ENCODE results near the gene PDK1. TPM values are rescaled to one million over a fixed set of nuclear protein-coding genes. Genes with fewer than 3 reads are reported as not detected.

Gene PDK1
- total RNA-seq, 1 donor from 2014 or later = 10.5 TPM

- H3K36me3 Mint-ChIP-seq = no peaks in the 10 kb centered on the region
- no peak for TF ChIP-seq CTCF (conservative IDR thresholded peaks at IDR 0.05)
Measured at GRCh38 chr2:172614932-172615331, 59.0 kb downstream of the PDK1 start.

GRCh38 chr2:172615727-172616261, 59.9 kb downstream of the PDK1 start:
- Mint-ChIP-seq H3K36me3 (no peaks in the 10 kb centered on the region), H3K4me1 (ENCODE audit: unreplicated experiment) (no peaks in the 10 kb centered on the region), H3K27me3 (no peaks in the 10 kb centered on the region), H3K4me3 (no peak overlapping the region), H3K9me3 (no peaks in the 10 kb centered on the region), H3K27ac (no peak overlapping the region)
- DNase-seq (ENCODE audit: extremely low spot score, unreplicated experiment) = no peak
- TF ChIP-seq CTCF (conservative IDR thresholded peaks at IDR 0.05) = no peak

More at GRCh38 chr2:172614932-172615331, 59.0 kb downstream of the PDK1 start:
- Mint-ChIP-seq H3K27me3 (no peaks in the 10 kb centered on the region), H3K9me3 (no peaks in the 10 kb centered on the region), H3K4me1 (ENCODE audit: unreplicated experiment) (no peaks in the 10 kb centered on the region), H3K27ac (no peak overlapping the region), H3K4me3 (no peak overlapping the region)
- DNase-seq (ENCODE audit: extremely low spot score, unreplicated experiment) = no peak

GRCh38 chr2:172617115-172617514, 61.2 kb downstream of the PDK1 start:
- Mint-ChIP-seq H3K9me3 (no peaks in the 10 kb centered on the region), H3K27me3 (no peaks in the 10 kb centered on the region), H3K36me3 (no peaks in the 10 kb centered on the region), H3K4me1 (ENCODE audit: unreplicated experiment) (no peaks in the 10 kb centered on the region), H3K4me3 (no peak overlapping the region), H3K27ac (no peak overlapping the region)
- DNase-seq (ENCODE audit: extremely low spot score, unreplicated experiment) = no peak
- no peak for TF ChIP-seq CTCF (conservative IDR thresholded peaks at IDR 0.05)

- H3K9me3 Mint-ChIP-seq = no peaks in the 10 kb centered on the region
- H3K4me1 Mint-ChIP-seq (ENCODE audit: unreplicated experiment) = no peaks in the 10 kb centered on the region
- no peak overlapping the region for H3K4me3 Mint-ChIP-seq
- H3K36me3 Mint-ChIP-seq = peaks cover 5% of the 10 kb centered on the region
- no peak for TF ChIP-seq CTCF (conservative IDR thresholded peaks at IDR 0.05)
- no peak for DNase-seq (ENCODE audit: extremely low spot score, unreplicated experiment)
- no peaks in the 10 kb centered on the region for H3K27me3 Mint-ChIP-seq
- no peak overlapping the region for H3K27ac Mint-ChIP-seq
Measured at GRCh38 chr2:172623249-172623965, 67.5 kb downstream of the PDK1 start.

GRCh38 chr2:172624996-172625395, 69.1 kb downstream of the PDK1 start:
- H3K9me3 Mint-ChIP-seq = no peaks in the 10 kb centered on the region
- H3K4me3 Mint-ChIP-seq = no peak overlapping the region
- H3K27ac Mint-ChIP-seq = no peak overlapping the region
- no peak for TF ChIP-seq CTCF (conservative IDR thresholded peaks at IDR 0.05)
- H3K27me3 Mint-ChIP-seq = no peaks in the 10 kb centered on the region
- peaks cover 5% of the 10 kb centered on the region for H3K36me3 Mint-ChIP-seq
- no peaks in the 10 kb centered on the region for H3K4me1 Mint-ChIP-seq (ENCODE audit: unreplicated experiment)
- no peak for DNase-seq (ENCODE audit: extremely low spot score, unreplicated experiment)
